GM12878 (cell line): ENCODE measurements around the gene TTC39B. TPM values are rescaled to one million over a fixed set of nuclear protein-coding genes. Genes with fewer than 3 reads are reported as not detected.

Experiments
- ATAC-seq: fragments of 200-7000 bp; cut with Tn5 transposase; 3 replicates; pipeline ENCODE4 v1.9.1; 2020; ENCODE audit warnings: mild to moderate bottlenecking, moderate library complexity
- BruUV-seq: library from RNA; stranded (reverse); fragments of 400-500 nt; replicated peaks from 2 replicates; lab custom pipeline; 2021; lab: Mats Ljungman, UMichigan
- CTCF ChIA-PET: fragments of 300-600 bp; sonication (Branson Sonifier 250); formaldehyde crosslinking; extraction: SDS; loops from one replicate; lab custom pipeline; 2021; ENCODE audit warnings: inconsistent platforms; lab: Yijun Ruan, JAX
- POLR2A ChIA-PET: fragments of 350-600 bp; formaldehyde crosslinking; extraction: SDS; loops from one replicate; lab custom pipeline; 2021; ENCODE audit warnings: inconsistent platforms; lab: Charles Lee
- RAD21 ChIA-PET: fragments of 300-600 bp; sonication (Branson Sonifier 250); formaldehyde crosslinking; loops from one replicate; lab custom pipeline; 2023; ENCODE audit warnings: antibody characterized with exemption; ENCODE audit not compliant: unreplicated experiment; lab: Charles Lee
- SMC1A ChIA-PET: fragments of 300-600 bp; sonication (Branson Sonifier 250); formaldehyde crosslinking; loops from one replicate; lab custom pipeline; 2023; ENCODE audit not compliant: unreplicated experiment, uncharacterized antibody; lab: Charles Lee
- DNase-seq: peaks from one replicate; pipeline ENCODE4 v3.0.0-alpha.2; 2011; ENCODE audit warnings: low read depth, low spot score
- FAIRE-seq: peaks from 3 replicates; lab custom pipeline; 2011; peaks lifted over from hg19 to GRCh38; lab: Jason Lieb, UNC
- H2AFZ ChIP-seq: 2 replicates; pipeline ENCODE4 v1.6.0; 2011; ENCODE audit warnings: low read depth, low read length, control low read depth; ENCODE audit not compliant: control insufficient read depth
- H3K27ac ChIP-seq: 2 replicates; pipeline ENCODE4 v1.5.1; 2011; ENCODE audit warnings: control low read depth; ENCODE audit not compliant: control insufficient read depth, insufficient read depth
- H3K27me3 ChIP-seq, 2 experiments: replicated peaks in 1 of 2; 2 replicates each; pipeline versions ENCODE4 v1.6.0 to v1.6.1; 2011; ENCODE audit warnings: low read length in 1 of 2; ENCODE audit not compliant: control insufficient read depth in 2 of 2, insufficient read depth in 2 of 2
- H3K36me3 ChIP-seq, 2 experiments: 2 replicates each; pipeline ENCODE4 v1.5.1; 2011; ENCODE audit warnings: low read length in 1 of 2; ENCODE audit not compliant: control insufficient read depth in 2 of 2, insufficient read depth in 2 of 2
- H3K4me1 ChIP-seq: 2 replicates; pipeline ENCODE4 v1.6.1; 2011; ENCODE audit warnings: mild to moderate bottlenecking, low read length, moderate library complexity, mixed read lengths; ENCODE audit not compliant: control insufficient read depth, insufficient read depth
- H3K4me2 ChIP-seq: 2 replicates; pipeline ENCODE4 v1.6.0; 2011; ENCODE audit warnings: control low read depth; ENCODE audit not compliant: control insufficient read depth, insufficient read depth
- H3K4me3 ChIP-seq: fragments of 200-600 bp; sonication (generic); 2 replicates; pipeline ENCODE4 v1.5.1; 2016
- H3K79me2 ChIP-seq: 2 replicates; pipeline ENCODE4 v1.6.0; 2011; ENCODE audit warnings: low read length; ENCODE audit not compliant: control insufficient read depth, insufficient read depth
- H3K9ac ChIP-seq: 2 replicates; pipeline ENCODE4 v1.8.0; 2011; ENCODE audit warnings: low read length, control low read depth, mixed read lengths; ENCODE audit not compliant: control insufficient read depth, insufficient read depth
- H3K9me3 ChIP-seq: replicated peaks from 3 replicates; pipeline ENCODE4 v1.5.1; 2011; ENCODE audit warnings: mild to moderate bottlenecking, low read length; ENCODE audit not compliant: control insufficient read depth, insufficient read depth
- H4K20me1 ChIP-seq: 2 replicates; pipeline ENCODE4 v1.6.0; 2011; ENCODE audit not compliant: control insufficient read depth, insufficient read depth
- DPF2 ChIP-seq: fragments of 450-650 bp; IDR thresholded peaks from 2 replicates; pipeline ENCODE4 v1.6.1; 2017; ENCODE audit warnings: mild to moderate bottlenecking
- ETV6 ChIP-seq, 2 experiments: fragments of 450-650 bp in 1 of 2; IDR thresholded peaks in 1 of 2; conservative IDR thresholded peaks in 1 of 2; 2 replicates each; pipeline ENCODE4 v1.6.1; 2014; ENCODE audit warnings: antibody characterized with exemption in 1 of 2, borderline replicate concordance in 1 of 2, low read depth in 1 of 2, mild to moderate bottlenecking in 1 of 2, moderate library complexity in 1 of 2
- IRF4 ChIP-seq: IDR thresholded peaks from 2 replicates; pipeline ENCODE4 v1.6.1; 2011; ENCODE audit warnings: low read depth, low read length
- MEF2B ChIP-seq: fragments of 450-650 bp; IDR thresholded peaks from 2 replicates; pipeline ENCODE4 v1.6.1; 2018; ENCODE audit warnings: mild to moderate bottlenecking, moderate library complexity; ENCODE audit not compliant: partially characterized antibody, poor library complexity, severe bottlenecking
- POLR2AphosphoS5 ChIP-seq: IDR thresholded peaks from 2 replicates; pipeline ENCODE4 v1.6.1; 2011; ENCODE audit warnings: mild to moderate bottlenecking, low read length, inconsistent platforms
- RB1 ChIP-seq: fragments of 450-650 bp; formaldehyde crosslinking; IDR thresholded peaks from 2 replicates; pipeline ENCODE4 v1.6.1; 2017; ENCODE audit warnings: mild to moderate bottlenecking, borderline replicate concordance
- SMAD1 ChIP-seq: fragments of 450-650 bp; IDR thresholded peaks from 2 replicates; pipeline ENCODE4 v1.6.1; 2018; ENCODE audit warnings: mild to moderate bottlenecking, low read depth; ENCODE audit not compliant: partially characterized antibody
- SPI1 ChIP-seq: IDR thresholded peaks from 2 replicates; pipeline ENCODE4 v1.6.1; 2011; ENCODE audit warnings: low read depth, mild to moderate bottlenecking, low read length, moderate library complexity, borderline replicate concordance; ENCODE audit not compliant: insufficient read depth
- STAT3 ChIP-seq: IDR thresholded peaks from 2 replicates; pipeline ENCODE4 v1.6.1; 2011; ENCODE audit warnings: low read depth, low read length, improper control_type of control experiment
- YBX1 ChIP-seq: fragments of 450-650 bp; IDR thresholded peaks from 2 replicates; pipeline ENCODE4 v1.6.1; 2016; ENCODE audit warnings: antibody characterized with exemption
- ZBED1 ChIP-seq: IDR thresholded peaks from 2 replicates; pipeline ENCODE4 v1.6.1; 2016; ENCODE audit warnings: borderline replicate concordance
- ZNF622 ChIP-seq: fragments of 450-650 bp; IDR thresholded peaks from 2 replicates; pipeline ENCODE4 v1.6.1; 2017; ENCODE audit warnings: mild to moderate bottlenecking, inconsistent platforms
- WGBS: methylation state at CpG from one replicate; pipeline ENCODE4 v1.1.6; 2016; ENCODE audit warnings: low lambda C conversion rate; ENCODE audit not compliant: insufficient replicate concordance, insufficient coverage; ENCODE audit errors: missing lambda C conversion rate; 5-methylcytosine and 5-hydroxymethylcytosine counted together
- in situ Hi-C: fragments of 300-500 bp; cut with MboI; formaldehyde crosslinking; loops from 9 replicates; pipeline ENCODE4 v1.14.3; 2018; ENCODE audit warnings: mixed read lengths
- intact Hi-C: fragments of 100-400 bp; cut with micrococcal nuclease; formaldehyde crosslinking; loops from one replicate; pipeline ENCODE4 v1.14.2; 2022; ENCODE audit not compliant: unreplicated experiment
- polyA plus RNA-seq, 11 experiments: library from polyadenylated mRNA; depleted of rRNA in 4 of 11; unstranded in 6 of 11; stranded (reverse) in 5 of 11; fragments of >200 nt; fragmentation: Nextera tagmentation in 4 of 11; fragmentation: Illumina TruSeq in 1 of 11; extraction: Ambion mirVana in 4 of 11; extraction: Trizol in 1 of 11; gene quantifications; 1 replicate in 1 of 11; 2 replicates in 10 of 11; pipeline versions ENCODE4 v1.2.1 to v1.2.3, GENCODE V29; 2011 to 2016; ENCODE audit warnings: inconsistent platforms in 2 of 11, missing spikeins in 2 of 11, low read depth in 1 of 11
- total RNA-seq, 4 experiments: library from RNA; depleted of rRNA in 3 of 4; stranded (reverse); fragments of >200 nt in 3 of 4; fragmentation: Illumina TruSeq in 1 of 4; extraction: Trizol in 1 of 4; gene quantifications; 2 replicates each; pipeline versions ENCODE4 v1.2.1 to v1.2.3, GENCODE V29; 2013 to 2021
- TF ChIP-seq, protein P1 (sequence below): fragments of 150-350 bp; IDR thresholded peaks from 2 replicates; pipeline ENCODE4 v1.6.1; 2016; ENCODE audit warnings: low read depth, low read length
- TF ChIP-seq, protein P2 (sequence below): fragments of 450-650 bp; IDR thresholded peaks from 2 replicates; pipeline ENCODE4 v1.6.1; 2014; ENCODE audit warnings: mild to moderate bottlenecking

Gene TTC39B
- total and polyA plus RNA-seq, 10 of the 15 experiments (the other 5 are each of a cell fraction or from before 2014, with no cell fraction given), result 0.68 to 2.5 (median 1.5) TPM

DNA sequence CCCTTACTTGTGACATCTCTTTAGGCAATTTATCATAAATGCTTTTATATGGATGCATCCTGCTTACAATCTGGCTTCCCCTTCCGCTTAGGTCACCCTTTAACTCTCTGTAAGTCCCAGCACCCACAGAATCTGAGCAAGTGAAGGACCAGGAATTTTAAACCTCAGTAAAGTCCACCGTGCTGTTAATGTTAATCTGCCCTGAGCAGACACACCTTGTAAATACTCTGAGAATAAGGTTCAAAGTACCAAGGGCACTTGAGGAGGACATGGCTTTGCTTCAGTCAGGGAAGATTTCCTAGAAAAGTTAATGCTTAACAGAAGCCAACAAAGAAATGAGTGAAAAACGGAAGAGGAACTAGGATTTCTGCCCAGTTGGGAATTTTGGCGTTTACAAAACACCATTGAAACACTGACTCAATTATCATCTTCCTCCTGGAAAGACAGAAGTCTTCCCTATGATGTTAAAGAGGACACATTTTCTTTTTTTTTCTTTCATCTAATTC is 26.4 kb upstream of the TTC39B start:
- WGBS, result 15% methylated on average over 4 of the region's 4 CpGs
- H3K9ac ChIP-seq, result no peak overlapping the region
- no TSS peak for BruUV-seq
- TF ChIP-seq, protein P1, sequence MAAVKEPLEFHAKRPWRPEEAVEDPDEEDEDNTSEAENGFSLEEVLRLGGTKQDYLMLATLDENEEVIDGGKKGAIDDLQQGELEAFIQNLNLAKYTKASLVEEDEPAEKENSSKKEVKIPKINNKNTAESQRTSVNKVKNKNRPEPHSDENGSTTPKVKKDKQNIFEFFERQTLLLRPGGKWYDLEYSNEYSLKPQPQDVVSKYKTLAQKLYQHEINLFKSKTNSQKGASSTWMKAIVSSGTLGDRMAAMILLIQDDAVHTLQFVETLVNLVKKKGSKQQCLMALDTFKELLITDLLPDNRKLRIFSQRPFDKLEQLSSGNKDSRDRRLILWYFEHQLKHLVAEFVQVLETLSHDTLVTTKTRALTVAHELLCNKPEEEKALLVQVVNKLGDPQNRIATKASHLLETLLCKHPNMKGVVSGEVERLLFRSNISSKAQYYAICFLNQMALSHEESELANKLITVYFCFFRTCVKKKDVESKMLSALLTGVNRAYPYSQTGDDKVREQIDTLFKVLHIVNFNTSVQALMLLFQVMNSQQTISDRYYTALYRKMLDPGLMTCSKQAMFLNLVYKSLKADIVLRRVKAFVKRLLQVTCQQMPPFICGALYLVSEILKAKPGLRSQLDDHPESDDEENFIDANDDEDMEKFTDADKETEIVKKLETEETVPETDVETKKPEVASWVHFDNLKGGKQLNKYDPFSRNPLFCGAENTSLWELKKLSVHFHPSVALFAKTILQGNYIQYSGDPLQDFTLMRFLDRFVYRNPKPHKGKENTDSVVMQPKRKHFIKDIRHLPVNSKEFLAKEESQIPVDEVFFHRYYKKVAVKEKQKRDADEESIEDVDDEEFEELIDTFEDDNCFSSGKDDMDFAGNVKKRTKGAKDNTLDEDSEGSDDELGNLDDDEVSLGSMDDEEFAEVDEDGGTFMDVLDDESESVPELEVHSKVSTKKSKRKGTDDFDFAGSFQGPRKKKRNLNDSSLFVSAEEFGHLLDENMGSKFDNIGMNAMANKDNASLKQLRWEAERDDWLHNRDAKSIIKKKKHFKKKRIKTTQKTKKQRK, result no peak
- no peak for TF ChIP-seq STAT3
- TF ChIP-seq ZNF622, result no peak
- no peak for TF ChIP-seq DPF2
- TF ChIP-seq MEF2B, result no peak
- no peak for TF ChIP-seq POLR2AphosphoS5
- no peak for TF ChIP-seq IRF4
- no peak for TF ChIP-seq SPI1
- TF ChIP-seq, protein P2, sequence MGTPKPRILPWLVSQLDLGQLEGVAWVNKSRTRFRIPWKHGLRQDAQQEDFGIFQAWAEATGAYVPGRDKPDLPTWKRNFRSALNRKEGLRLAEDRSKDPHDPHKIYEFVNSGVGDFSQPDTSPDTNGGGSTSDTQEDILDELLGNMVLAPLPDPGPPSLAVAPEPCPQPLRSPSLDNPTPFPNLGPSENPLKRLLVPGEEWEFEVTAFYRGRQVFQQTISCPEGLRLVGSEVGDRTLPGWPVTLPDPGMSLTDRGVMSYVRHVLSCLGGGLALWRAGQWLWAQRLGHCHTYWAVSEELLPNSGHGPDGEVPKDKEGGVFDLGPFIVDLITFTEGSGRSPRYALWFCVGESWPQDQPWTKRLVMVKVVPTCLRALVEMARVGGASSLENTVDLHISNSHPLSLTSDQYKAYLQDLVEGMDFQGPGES, result no peak
- TF ChIP-seq RB1, result no peak
- no peak for TF ChIP-seq YBX1
- TF ChIP-seq ETV6 (conservative IDR thresholded peaks at IDR 0.05 in 1 of 2, IDR thresholded peaks at IDR 0.05 in 1 of 2; ENCODE audit: borderline replicate concordance in 1 of 2, low read depth in 1 of 2), result no peak
- no peak for TF ChIP-seq SMAD1
- no peak for TF ChIP-seq ZBED1
- ATAC-seq (no peak), FAIRE-seq (no peak), DNase-seq (no peak)
- no peak overlapping the region for H3K27ac ChIP-seq
- CTCF ChIA-PET, result interaction anchor here (0.9 to 1.1 kb wide), 2 partner anchors 11 to 47 kb away, joined by 3 read pairs; no protein-coding TSS in a partner anchor
- H3K36me3 ChIP-seq, result no peaks in the 10 kb centered on the region
- SMC1A ChIA-PET, result no interaction called here
- no peaks in the 10 kb centered on the region for H3K4me1 ChIP-seq
- POLR2A ChIA-PET, result no interaction called here
- in situ Hi-C loops (no loop called here), intact Hi-C loops (no loop called here)
- H3K79me2 ChIP-seq, result no peaks in the 10 kb centered on the region
- H3K4me2 ChIP-seq, result no peak overlapping the region
- no peaks in the 10 kb centered on the region for H3K27me3 ChIP-seq
- H2AFZ ChIP-seq, result no peak overlapping the region
- RAD21 ChIA-PET, result no interaction called here
- no peaks in the 10 kb centered on the region for H4K20me1 ChIP-seq
- H3K4me3 ChIP-seq, result no peak overlapping the region
- no peaks in the 10 kb centered on the region for H3K9me3 ChIP-seq
